SK-N-SH (cell line): ENCODE data around the gene OPA1.

Experiments used
- FOXM1 ChIP-seq: IDR thresholded peaks from 2 replicates; pipeline ENCODE4 v1.4.0; 2012; ENCODE audit warnings: low read depth, mild to moderate bottlenecking
- JUND ChIP-seq: IDR thresholded peaks from 2 replicates; pipeline ENCODE4 v1.4.0; 2012
- NRF1 ChIP-seq: IDR thresholded peaks from 2 replicates; pipeline ENCODE4 v1.6.1; 2012; ENCODE audit warnings: low read depth, mild to moderate bottlenecking, low read length
- POLR2AphosphoS5 ChIP-seq: IDR thresholded peaks from 2 replicates; pipeline ENCODE4 v1.6.1; 2012; ENCODE audit warnings: low read depth, low read length
- RAD21 ChIP-seq: IDR thresholded peaks from 2 replicates; pipeline ENCODE4 v1.6.1; 2012; ENCODE audit warnings: mild to moderate bottlenecking, low read length
- RFX5 ChIP-seq: IDR thresholded peaks from 2 replicates; pipeline ENCODE4 v1.6.1; 2012; ENCODE audit warnings: mild to moderate bottlenecking, improper control_type of control experiment, low read length
- SIN3A ChIP-seq: IDR thresholded peaks from 2 replicates; pipeline ENCODE4 v1.6.1; 2012; ENCODE audit warnings: low read depth, mild to moderate bottlenecking, low read length, moderate library complexity, borderline replicate concordance
- TAF1 ChIP-seq: IDR thresholded peaks from 2 replicates; pipeline ENCODE4 v1.6.1; 2012; ENCODE audit warnings: low read depth, mild to moderate bottlenecking, low read length, moderate library complexity, borderline replicate concordance
- USF1 ChIP-seq: IDR thresholded peaks from 2 replicates; pipeline ENCODE4 v1.4.0; 2012; ENCODE audit warnings: low read depth, borderline replicate concordance
- YY1 ChIP-seq: IDR thresholded peaks from 2 replicates; pipeline ENCODE4 v1.4.0; 2012; ENCODE audit warnings: low read depth, mild to moderate bottlenecking
- TF ChIP-seq, protein P1 (sequence below): IDR thresholded peaks from 2 replicates; pipeline ENCODE4 v1.6.1; 2012; ENCODE audit warnings: mild to moderate bottlenecking, low read depth, low read length, moderate library complexity
- TF ChIP-seq, protein P2 (sequence below): fragments of 200-600 bp; sonication (generic); IDR thresholded peaks from 2 replicates; pipeline ENCODE4 v1.6.1; 2017; ENCODE audit warnings: antibody characterized with exemption, mild to moderate bottlenecking, moderate library complexity
- TF ChIP-seq, protein P3 (sequence below): fragments of 150-350 bp; IDR thresholded peaks from 2 replicates; pipeline ENCODE4 v1.6.1; 2017; ENCODE audit warnings: antibody characterized with exemption, low read length, low read depth, borderline replicate concordance

DNA sequence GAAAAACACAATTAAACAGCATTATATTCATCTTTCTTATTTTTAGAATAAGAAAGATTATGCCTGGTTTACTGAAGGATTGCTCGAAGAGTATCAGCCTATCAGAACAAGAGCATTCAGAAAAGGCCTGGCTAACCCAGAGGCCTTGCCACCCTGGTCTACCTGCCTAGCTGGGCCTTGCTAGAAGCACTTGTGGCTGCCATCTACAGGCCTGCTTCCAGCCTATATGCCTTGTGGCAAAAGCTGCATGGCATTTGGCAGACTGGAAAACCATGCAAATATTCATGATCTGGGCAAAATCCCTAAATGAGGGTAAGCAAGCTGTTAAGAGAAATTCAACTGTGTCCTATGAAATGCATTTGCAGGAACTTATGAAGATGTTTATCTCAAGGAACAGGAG, 29.0 kb upstream of the OPA1 start:
- TF ChIP-seq, protein P1, sequence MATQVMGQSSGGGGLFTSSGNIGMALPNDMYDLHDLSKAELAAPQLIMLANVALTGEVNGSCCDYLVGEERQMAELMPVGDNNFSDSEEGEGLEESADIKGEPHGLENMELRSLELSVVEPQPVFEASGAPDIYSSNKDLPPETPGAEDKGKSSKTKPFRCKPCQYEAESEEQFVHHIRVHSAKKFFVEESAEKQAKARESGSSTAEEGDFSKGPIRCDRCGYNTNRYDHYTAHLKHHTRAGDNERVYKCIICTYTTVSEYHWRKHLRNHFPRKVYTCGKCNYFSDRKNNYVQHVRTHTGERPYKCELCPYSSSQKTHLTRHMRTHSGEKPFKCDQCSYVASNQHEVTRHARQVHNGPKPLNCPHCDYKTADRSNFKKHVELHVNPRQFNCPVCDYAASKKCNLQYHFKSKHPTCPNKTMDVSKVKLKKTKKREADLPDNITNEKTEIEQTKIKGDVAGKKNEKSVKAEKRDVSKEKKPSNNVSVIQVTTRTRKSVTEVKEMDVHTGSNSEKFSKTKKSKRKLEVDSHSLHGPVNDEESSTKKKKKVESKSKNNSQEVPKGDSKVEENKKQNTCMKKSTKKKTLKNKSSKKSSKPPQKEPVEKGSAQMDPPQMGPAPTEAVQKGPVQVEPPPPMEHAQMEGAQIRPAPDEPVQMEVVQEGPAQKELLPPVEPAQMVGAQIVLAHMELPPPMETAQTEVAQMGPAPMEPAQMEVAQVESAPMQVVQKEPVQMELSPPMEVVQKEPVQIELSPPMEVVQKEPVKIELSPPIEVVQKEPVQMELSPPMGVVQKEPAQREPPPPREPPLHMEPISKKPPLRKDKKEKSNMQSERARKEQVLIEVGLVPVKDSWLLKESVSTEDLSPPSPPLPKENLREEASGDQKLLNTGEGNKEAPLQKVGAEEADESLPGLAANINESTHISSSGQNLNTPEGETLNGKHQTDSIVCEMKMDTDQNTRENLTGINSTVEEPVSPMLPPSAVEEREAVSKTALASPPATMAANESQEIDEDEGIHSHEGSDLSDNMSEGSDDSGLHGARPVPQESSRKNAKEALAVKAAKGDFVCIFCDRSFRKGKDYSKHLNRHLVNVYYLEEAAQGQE: no peak
- TF ChIP-seq SIN3A (no peak), USF1 (no peak), FOXM1 (no peak), RAD21 (no peak), NRF1 (no peak), RFX5 (no peak), TAF1 (no peak), POLR2AphosphoS5 (no peak), JUND (no peak), YY1 (no peak)
- TF ChIP-seq, protein P2, sequence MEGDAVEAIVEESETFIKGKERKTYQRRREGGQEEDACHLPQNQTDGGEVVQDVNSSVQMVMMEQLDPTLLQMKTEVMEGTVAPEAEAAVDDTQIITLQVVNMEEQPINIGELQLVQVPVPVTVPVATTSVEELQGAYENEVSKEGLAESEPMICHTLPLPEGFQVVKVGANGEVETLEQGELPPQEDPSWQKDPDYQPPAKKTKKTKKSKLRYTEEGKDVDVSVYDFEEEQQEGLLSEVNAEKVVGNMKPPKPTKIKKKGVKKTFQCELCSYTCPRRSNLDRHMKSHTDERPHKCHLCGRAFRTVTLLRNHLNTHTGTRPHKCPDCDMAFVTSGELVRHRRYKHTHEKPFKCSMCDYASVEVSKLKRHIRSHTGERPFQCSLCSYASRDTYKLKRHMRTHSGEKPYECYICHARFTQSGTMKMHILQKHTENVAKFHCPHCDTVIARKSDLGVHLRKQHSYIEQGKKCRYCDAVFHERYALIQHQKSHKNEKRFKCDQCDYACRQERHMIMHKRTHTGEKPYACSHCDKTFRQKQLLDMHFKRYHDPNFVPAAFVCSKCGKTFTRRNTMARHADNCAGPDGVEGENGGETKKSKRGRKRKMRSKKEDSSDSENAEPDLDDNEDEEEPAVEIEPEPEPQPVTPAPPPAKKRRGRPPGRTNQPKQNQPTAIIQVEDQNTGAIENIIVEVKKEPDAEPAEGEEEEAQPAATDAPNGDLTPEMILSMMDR: no peak
- TF ChIP-seq, protein P3, sequence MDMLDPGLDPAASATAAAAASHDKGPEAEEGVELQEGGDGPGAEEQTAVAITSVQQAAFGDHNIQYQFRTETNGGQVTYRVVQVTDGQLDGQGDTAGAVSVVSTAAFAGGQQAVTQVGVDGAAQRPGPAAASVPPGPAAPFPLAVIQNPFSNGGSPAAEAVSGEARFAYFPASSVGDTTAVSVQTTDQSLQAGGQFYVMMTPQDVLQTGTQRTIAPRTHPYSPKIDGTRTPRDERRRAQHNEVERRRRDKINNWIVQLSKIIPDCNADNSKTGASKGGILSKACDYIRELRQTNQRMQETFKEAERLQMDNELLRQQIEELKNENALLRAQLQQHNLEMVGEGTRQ: no peak
